Hematopoietic multipotent progenitor cell (in vitro differentiated cells): ENCODE results near the gene HRH1. TPM values are rescaled to one million over a fixed set of nuclear protein-coding genes. Genes with fewer than 3 reads are reported as not detected.

Experiments used
- DNase-seq, 3 donors: peaks; one replicate each; pipeline ENCODE4 v3.0.0-alpha.2; 2011 to 2015; ENCODE audit warnings: low read depth in 2 of 3, low spot score in 2 of 3
- small RNA-seq: library from RNA; depleted of rRNA; stranded (forward); fragments of <200 nt; gene quantifications from one replicate; pipeline ENCODE3, GENCODE V24; 2012
- total RNA-seq: library from RNA; depleted of rRNA; stranded (reverse); fragments of >200 nt; gene quantifications from one replicate; pipeline ENCODE4 v1.2.3, GENCODE V29; 2012

The HRH1 gene
- total RNA-seq, 1 donor, result under 0.01 TPM

DNA sequence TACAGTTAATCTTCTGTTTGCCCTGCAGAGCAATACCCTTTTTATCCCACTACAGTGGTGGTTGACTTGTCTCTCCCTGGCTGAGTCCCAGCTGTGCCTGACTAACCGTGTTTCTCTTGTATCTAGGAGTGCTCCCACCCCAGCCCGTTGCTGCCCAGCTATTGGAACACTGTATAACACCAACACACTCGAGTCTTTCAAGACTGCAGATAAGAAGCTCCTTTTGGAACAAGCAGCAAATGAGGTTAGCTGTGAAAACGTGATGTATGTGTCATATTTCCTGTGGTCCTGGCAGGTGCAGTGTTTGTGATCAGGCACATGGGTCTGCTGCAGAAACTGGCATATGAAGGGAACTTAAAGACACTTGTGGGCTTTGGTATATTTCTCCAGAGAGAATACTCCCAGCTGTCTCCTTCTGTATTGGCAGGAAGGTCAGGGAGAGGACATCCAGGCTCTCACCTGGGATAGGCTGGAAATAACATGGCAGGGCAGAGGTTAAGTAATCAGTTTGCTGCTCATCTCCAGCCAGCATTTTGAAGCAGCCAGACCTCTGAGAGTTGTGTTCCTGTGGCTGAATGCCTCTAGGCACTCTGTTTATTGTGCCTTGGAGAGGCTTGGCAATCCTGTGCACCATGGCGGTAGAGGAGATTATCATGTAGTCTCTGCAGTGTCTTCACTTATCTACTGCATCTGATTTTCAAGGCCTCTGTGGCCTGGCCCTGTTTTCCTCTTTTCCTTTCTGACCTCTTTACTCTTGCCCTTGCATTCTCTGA lies 152.7 kb downstream of the HRH1 start:
- DNase-seq, result peak in 2 of 3 donors; percentile 18 to 67

DNA sequence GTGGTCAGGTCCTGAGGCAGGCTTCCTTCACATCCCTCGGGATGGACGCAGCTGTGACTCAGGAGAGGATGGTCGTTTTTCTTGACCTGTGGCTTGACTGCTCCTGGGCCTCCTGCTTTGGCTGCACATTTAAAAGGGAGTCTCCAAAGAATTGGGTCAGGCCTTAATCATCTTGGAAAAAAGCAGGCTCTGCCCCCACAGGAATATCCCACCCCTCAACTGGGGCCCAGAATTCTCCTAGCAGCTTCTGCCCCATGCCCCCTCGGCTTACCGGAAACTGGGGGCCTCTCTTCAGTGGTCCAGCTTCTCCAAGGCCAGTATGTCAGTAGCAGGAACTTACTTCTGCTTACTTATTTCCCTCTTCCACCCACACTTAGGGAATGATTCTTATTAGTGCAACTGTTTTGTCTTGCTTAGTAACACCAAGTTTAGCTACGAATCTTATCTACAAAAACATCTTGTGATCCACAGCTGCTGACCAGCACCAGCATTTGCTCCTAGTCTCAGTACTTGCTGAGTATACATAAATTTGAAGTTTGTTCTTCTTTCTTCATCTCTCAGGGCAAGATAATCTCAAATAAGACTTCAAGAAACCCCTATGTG lies 153.6 kb downstream of the HRH1 start:
- peak in 1 of 3 donors; percentile 77 for DNase-seq

DNA sequence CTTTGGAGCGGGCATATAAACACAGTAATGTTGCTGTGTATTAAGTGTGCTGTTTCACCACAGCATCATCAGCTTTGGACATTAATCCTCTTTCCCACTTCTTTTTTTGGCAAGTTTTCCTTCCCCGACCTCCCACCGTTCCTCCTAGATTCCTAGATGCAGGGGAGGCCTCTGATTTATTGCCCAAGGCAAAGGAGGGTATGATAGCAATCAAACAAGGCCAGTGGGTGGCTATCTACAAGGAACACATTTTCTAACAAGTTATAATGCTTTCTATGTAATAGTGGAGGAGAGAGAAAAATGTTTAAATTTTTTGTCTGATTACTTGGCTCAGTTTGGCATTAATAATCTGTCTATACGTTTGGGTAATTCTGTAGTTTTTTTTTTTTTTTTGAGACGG lies 156.0 kb downstream of the HRH1 start:
- DNase-seq, result no peak

DNA sequence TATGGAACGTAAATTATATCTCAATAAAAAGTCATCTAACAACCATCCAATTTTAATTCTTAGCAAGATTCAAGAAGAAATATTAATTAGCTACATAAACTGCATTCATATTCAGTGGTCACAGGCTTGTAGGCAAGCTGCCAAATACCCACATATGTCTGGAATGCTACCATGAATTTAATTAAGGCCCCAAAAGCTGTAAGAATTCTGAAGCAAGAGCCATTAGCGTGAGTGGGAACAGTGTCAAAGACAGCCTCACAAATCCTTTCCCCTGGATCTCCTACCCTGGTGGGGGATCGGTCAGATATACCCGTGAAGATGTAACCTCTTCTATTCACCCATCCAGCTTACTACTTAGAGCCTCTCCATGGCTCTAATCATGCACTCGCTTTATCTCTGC lies 157.9 kb downstream of the HRH1 start:
- DNase-seq, result no peak

Small RNAs within 50 kb of the gene (small RNA-seq; reads per million reads assigned to genes)
- gene AC083855.1, result not detected

Other genes starting within 250 kb of the HRH1 start
- gene SLC6A1, start 161.7 kb upstream of the HRH1 start, total RNA-seq, result under 0.01 TPM
- 33.9 TPM for gene ATG7, start 117.9 kb downstream of the HRH1 start, total RNA-seq